22Rv1 (cell line): ENCODE data around the gene RAD54L2.
"Not testable (repeated sequence)": the region's sequence is repeated elsewhere in the genome, so short reads cannot be mapped to it uniquely, and the experiment has no call there.

Source experiments
- ZFX ChIP-seq: fragments of 450-650 bp; IDR thresholded peaks from 2 replicates; pipeline ENCODE4 v1.6.1; 2017; ENCODE audit warnings: antibody characterized with exemption, borderline replicate concordance
- TF ChIP-seq, protein P1 (sequence below): fragments of 450-650 bp; IDR thresholded peaks from 2 replicates; pipeline ENCODE4 v1.5.1; 2017; ENCODE audit warnings: mild to moderate bottlenecking

DNA sequence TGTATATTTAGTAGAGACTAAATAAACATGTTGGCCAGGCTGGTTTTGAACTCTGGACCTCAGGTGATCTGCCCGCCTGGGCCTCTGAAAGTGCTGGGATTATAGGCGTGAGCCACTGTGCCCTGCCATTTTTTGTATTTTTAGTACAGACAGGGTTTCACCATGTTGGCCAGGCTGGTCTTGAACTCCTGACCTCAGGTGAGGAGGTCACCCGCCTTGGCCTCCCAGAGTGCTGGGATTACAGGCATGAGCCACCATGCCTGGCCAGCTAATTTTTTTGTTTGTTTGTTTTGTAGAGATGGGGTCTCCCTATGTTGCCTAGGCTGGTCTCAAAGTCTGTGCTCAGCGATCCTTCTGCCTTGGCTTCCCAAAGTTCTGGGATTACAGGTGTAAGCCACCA lies 23.9 kb downstream of the RAD54L2 start:
- TF ChIP-seq, protein P1, sequence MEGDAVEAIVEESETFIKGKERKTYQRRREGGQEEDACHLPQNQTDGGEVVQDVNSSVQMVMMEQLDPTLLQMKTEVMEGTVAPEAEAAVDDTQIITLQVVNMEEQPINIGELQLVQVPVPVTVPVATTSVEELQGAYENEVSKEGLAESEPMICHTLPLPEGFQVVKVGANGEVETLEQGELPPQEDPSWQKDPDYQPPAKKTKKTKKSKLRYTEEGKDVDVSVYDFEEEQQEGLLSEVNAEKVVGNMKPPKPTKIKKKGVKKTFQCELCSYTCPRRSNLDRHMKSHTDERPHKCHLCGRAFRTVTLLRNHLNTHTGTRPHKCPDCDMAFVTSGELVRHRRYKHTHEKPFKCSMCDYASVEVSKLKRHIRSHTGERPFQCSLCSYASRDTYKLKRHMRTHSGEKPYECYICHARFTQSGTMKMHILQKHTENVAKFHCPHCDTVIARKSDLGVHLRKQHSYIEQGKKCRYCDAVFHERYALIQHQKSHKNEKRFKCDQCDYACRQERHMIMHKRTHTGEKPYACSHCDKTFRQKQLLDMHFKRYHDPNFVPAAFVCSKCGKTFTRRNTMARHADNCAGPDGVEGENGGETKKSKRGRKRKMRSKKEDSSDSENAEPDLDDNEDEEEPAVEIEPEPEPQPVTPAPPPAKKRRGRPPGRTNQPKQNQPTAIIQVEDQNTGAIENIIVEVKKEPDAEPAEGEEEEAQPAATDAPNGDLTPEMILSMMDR, result not testable (repeated sequence)
- TF ChIP-seq ZFX, result not testable (repeated sequence)
